ENCODE measurements around the gene KCNG4.
A peak's percentile ranks its signal among the peaks of the same experiment; 100 is the strongest.

KCNG4 gene

DNA sequence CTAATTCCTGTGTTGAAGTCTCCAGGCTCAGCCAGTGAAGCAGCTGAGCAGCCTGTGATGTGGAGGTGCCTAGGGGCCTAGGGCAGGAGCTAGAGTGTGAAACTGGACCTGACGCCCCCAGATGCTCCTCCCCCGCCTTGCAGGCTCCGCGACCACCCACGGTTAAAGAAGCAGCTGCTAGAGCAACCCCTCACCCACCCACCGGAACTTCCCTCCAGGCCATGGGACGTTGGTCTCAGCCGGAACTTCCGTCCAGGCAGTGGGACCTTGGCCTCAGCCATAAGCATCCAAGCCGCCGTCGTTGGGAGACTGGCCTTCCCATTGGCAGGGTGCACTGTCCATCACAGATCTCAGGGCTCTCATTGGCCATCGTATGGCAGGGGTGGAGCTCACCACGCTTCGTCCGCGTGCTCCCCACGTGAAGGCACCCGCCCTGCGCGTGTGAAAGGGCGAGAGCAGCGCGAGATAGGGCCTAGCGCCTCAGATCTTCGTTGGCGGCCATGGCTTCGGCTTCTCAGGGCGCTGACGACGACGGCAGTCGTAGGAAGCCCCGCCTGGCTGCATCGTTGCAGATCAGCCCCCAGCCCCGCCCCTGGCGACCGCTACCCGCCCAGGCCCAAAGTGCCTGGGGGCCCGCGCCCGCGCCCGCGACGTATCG, 49.0 kb downstream of the KCNG4 start, which contains the start of gene ADAD2:
Gene ADAD2 (plus strand): TSS at position 427 of the 658 bp plus-strand sequence. CDS start 74 bp downstream, at position 501.
- H3K27me3 ChIP-seq (replicated peaks; ENCODE audit: control insufficient read depth, insufficient read depth, low read length, poor library complexity, severe bottlenecking): no peaks in the 10 kb centered on the region
- H3K36me3 ChIP-seq (ENCODE audit: control insufficient read depth, insufficient read depth, low read length): no peaks in the 10 kb centered on the region
- no peak for DNase-seq
- H3K27ac ChIP-seq (ENCODE audit: insufficient read depth, low read length, poor library complexity, severe bottlenecking): no peak within 1 kb of the TSS
- no peaks in the 10 kb centered on the region for H3K9me3 ChIP-seq (ENCODE audit: control insufficient read depth, low read length)
- peaks cover 7% of the 10 kb centered on the region for H3K4me1 ChIP-seq (ENCODE audit: control insufficient read depth, insufficient read depth, low read length, poor library complexity, severe bottlenecking)
- H3K4me3 ChIP-seq (ENCODE audit: insufficient read depth, low read depth, low read length, poor library complexity, severe bottlenecking): no peak within 1 kb of the TSS

DNA sequence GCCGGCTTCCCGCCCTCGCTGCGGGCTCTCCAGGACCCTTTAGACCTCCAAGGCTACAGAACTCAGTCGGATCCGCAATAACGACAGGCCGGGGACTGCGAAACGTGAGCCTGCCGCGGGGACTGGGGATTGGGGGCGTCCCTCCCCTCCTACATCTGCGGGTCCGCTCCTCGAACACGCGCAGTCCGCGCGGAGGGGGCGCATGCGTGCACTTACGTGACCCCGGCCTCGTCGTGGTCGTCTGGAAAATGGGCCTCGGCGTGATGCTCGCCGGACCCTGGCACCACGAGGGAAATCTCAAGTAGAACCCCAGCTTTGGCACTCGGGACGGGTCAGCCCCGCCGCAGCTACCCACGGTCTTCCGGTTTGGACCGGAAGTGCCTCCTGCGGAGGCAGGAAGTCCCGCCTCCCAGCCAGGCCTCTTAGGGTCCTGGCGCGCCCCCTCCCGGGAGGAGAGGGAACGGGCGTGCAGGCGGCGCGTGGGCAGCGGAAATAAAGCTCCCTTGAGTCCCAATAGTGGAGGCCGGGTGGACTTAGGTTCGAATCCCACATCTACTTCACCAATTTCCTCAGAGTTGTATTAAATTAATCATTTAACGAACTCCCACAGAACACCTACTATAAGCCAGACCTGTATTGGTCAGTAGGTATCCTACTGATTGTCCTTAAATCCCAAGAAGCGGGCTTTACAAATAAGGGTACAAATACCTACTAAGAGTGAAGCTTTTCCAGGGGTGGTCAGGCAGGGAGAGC, 53.0 kb downstream of the KCNG4 start, which contains the start of gene TAF1C:
Gene TAF1C (minus strand): TSS at position 373 of the 753 bp plus-strand sequence. CDS start 2,069 bp downstream, outside the sequence.
- Histone ChIP-seq H3K27ac (ENCODE audit: insufficient read depth, low read length, poor library complexity, severe bottlenecking) (peak within 1 kb of the TSS; percentile 70), H3K9me3 (ENCODE audit: control insufficient read depth, low read length) (no peaks in the 10 kb centered on the region), H3K36me3 (ENCODE audit: control insufficient read depth, insufficient read depth, low read length) (peaks cover 18% of the 10 kb centered on the region), H3K4me1 (ENCODE audit: control insufficient read depth, insufficient read depth, low read length, poor library complexity, severe bottlenecking) (peaks cover 7% of the 10 kb centered on the region), H3K4me3 (ENCODE audit: insufficient read depth, low read depth, low read length, poor library complexity, severe bottlenecking) (peak within 1 kb of the TSS; percentile 82), H3K27me3 (replicated peaks; ENCODE audit: control insufficient read depth, insufficient read depth, low read length, poor library complexity, severe bottlenecking) (no peaks in the 10 kb centered on the region)
- peak; percentile 76 to 81 (median 77) for DNase-seq

DNA sequence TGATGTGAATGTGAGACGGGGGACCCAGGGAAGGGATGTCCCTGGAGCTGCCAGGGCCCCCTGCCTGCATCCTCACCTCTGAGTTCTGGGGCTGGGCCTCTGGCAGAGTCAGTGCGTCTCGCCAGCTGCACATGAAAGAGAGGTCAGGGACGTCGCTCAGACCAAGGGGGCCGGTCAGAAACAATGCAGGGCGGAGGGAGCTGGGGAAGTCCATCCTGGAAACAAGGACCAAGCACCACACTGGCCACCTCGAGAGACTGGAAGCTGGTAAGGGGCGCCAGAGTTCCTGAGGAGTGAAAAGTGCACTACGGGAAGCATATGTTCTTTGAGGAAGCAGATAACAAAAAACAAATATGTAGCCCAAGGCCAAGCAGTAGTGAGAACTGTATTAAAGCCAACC, 55.0 kb downstream of the KCNG4 start:
- no peak overlapping the region for H3K4me3 ChIP-seq (ENCODE audit: insufficient read depth, low read depth, low read length, poor library complexity, severe bottlenecking)
- H3K9me3 ChIP-seq (ENCODE audit: control insufficient read depth, low read length): no peaks in the 10 kb centered on the region
- H3K27ac ChIP-seq (ENCODE audit: insufficient read depth, low read length, poor library complexity, severe bottlenecking): no peak overlapping the region
- H3K4me1 ChIP-seq (ENCODE audit: control insufficient read depth, insufficient read depth, low read length, poor library complexity, severe bottlenecking): peaks cover 7% of the 10 kb centered on the region
- peaks cover 36% of the 10 kb centered on the region for H3K36me3 ChIP-seq (ENCODE audit: control insufficient read depth, insufficient read depth, low read length)
- no peaks in the 10 kb centered on the region for H3K27me3 ChIP-seq (replicated peaks; ENCODE audit: control insufficient read depth, insufficient read depth, low read length, poor library complexity, severe bottlenecking)
- no peak for DNase-seq

DNA sequence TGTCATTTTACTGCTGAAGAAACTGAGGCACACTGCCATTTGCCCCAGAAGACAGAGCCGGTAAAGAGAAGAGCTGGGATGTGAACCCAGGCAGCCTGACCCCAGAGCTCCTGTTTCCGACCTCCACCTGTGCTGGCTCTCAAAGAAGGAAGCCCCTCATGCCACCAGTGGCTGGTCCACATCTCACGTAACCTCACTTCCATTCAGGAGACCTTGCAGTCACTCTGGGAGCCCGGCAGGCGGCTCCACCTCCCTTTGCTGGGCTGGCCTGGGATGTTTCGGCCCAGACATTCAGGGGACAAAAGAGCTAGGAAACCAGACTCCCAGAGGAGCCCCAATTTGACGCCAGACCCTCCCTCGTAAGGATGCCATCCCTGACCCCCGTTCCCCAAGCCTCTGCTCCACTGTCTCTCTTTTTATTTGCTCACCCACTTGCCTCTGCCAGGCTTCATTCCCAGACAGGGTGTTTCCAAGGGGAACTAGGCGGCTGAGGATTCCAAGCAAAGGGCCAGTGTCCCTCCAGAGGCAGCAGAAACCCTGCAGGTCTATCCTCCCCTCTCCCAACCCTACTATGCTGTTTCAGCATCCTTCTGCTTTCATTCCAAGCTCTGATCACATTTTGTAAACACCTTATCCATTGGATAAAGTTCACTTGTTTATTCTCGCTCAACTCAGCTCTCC, 55.8 kb downstream of the KCNG4 start:
- no peak overlapping the region for H3K27ac ChIP-seq (ENCODE audit: insufficient read depth, low read length, poor library complexity, severe bottlenecking)
- peaks cover 40% of the 10 kb centered on the region for H3K36me3 ChIP-seq (ENCODE audit: control insufficient read depth, insufficient read depth, low read length)

DNA sequence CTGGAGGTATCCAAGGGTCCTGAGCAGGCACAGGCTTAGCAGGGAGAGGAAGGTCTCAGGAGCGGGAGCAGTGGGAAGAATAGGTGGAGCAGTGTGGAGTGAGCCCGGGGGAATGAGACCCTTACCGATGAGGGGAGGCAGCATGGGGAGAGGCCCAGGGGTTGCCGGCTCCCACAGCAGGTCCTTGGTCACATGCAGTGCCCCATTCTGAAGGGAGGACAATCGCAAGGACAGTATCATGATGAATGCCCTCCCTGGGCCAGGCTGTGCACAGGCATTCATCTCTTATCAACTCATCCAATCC, 56.3 kb downstream of the KCNG4 start:
- H3K4me1 ChIP-seq (ENCODE audit: control insufficient read depth, insufficient read depth, low read length, poor library complexity, severe bottlenecking): peaks cover 7% of the 10 kb centered on the region
- H3K27me3 ChIP-seq (replicated peaks; ENCODE audit: control insufficient read depth, insufficient read depth, low read length, poor library complexity, severe bottlenecking): no peaks in the 10 kb centered on the region
- H3K36me3 ChIP-seq (ENCODE audit: control insufficient read depth, insufficient read depth, low read length): peaks cover 45% of the 10 kb centered on the region
- no peak overlapping the region for H3K27ac ChIP-seq (ENCODE audit: insufficient read depth, low read length, poor library complexity, severe bottlenecking)
- H3K9me3 ChIP-seq (ENCODE audit: control insufficient read depth, low read length): no peaks in the 10 kb centered on the region
- DNase-seq: no peak
- H3K4me3 ChIP-seq (ENCODE audit: insufficient read depth, low read depth, low read length, poor library complexity, severe bottlenecking): no peak overlapping the region

More for the DNA sequence above, 55.8 kb downstream of the KCNG4 start:
- no peak overlapping the region for H3K4me3 ChIP-seq (ENCODE audit: insufficient read depth, low read depth, low read length, poor library complexity, severe bottlenecking)
- peaks cover 7% of the 10 kb centered on the region for H3K4me1 ChIP-seq (ENCODE audit: control insufficient read depth, insufficient read depth, low read length, poor library complexity, severe bottlenecking)
- DNase-seq: no peak
- no peaks in the 10 kb centered on the region for H3K27me3 ChIP-seq (replicated peaks; ENCODE audit: control insufficient read depth, insufficient read depth, low read length, poor library complexity, severe bottlenecking)
- H3K9me3 ChIP-seq (ENCODE audit: control insufficient read depth, low read length): no peaks in the 10 kb centered on the region

DNA sequence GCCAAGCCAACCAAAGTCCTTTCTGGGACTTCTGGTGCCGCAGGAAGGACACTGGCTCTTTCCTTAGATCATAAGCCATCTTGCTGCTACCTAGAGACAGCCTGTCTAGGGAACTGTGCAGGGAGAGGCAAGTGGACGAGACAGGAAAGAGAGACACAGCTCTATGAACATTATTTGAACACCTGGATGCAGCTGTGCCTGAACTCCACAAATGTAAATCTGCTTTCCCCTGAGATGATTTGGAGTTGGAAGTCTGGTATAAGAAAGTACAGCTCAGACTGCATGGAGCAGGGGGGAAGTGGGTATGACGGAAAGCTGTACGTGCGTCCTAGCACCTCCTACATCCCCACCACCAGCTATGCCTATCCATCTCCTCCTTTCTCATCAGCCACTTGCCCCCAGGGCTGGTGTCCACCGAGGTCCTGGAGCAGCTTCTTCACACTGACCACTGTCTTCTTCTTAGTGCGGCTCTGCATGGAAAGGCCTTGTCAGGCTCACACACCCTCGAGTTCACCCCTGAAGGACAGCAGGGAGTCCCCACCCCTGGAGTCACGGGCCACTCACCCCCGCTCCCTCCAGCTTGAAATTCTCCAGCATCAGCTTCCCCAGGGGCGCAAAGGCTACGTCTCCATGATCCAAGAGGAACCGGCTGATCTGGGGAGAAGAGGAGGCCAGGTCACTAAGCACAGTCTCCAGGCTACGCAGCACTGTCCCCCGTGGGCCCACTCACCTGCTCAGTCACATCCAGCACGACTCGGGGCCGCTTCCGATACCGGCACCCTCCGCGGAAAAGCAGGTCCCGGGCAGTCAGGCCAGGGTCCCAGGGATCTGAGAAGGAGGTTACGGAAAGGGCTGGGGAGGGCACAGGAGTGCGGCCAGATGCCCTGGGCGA, 56.9 kb downstream of the KCNG4 start:
- H3K4me1 ChIP-seq (ENCODE audit: control insufficient read depth, insufficient read depth, low read length, poor library complexity, severe bottlenecking): peaks cover 7% of the 10 kb centered on the region
- no peak overlapping the region for H3K27ac ChIP-seq (ENCODE audit: insufficient read depth, low read length, poor library complexity, severe bottlenecking)
- no peak for DNase-seq
- peaks cover 46% of the 10 kb centered on the region for H3K36me3 ChIP-seq (ENCODE audit: control insufficient read depth, insufficient read depth, low read length)
- H3K27me3 ChIP-seq (replicated peaks; ENCODE audit: control insufficient read depth, insufficient read depth, low read length, poor library complexity, severe bottlenecking): no peaks in the 10 kb centered on the region
- no peaks in the 10 kb centered on the region for H3K9me3 ChIP-seq (ENCODE audit: control insufficient read depth, low read length)
- H3K4me3 ChIP-seq (ENCODE audit: insufficient read depth, low read depth, low read length, poor library complexity, severe bottlenecking): no peak overlapping the region

DNA sequence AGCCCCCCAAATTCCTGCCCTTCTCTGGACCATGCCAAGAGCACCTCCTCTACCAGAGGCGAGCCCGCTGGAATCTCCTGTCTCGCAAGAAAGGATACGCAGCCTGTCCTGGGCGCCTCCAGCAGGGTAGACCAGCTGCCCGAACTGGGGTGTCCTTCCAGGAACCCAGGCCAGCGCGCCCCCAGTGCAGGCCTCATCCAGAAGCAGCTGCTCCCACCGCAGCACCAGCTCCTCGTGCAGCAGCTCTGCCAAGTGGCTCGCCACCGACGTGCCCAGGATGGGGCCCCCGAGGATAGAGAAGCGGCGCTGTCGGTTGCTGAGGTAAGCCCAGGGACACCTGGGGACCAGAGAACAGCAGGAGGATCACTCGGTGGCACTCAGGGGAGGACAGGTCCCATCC, 57.7 kb downstream of the KCNG4 start:
- Histone ChIP-seq H3K27me3 (replicated peaks; ENCODE audit: control insufficient read depth, insufficient read depth, low read length, poor library complexity, severe bottlenecking) (no peaks in the 10 kb centered on the region), H3K9me3 (ENCODE audit: control insufficient read depth, low read length) (no peaks in the 10 kb centered on the region), H3K27ac (ENCODE audit: insufficient read depth, low read length, poor library complexity, severe bottlenecking) (no peak overlapping the region), H3K4me3 (ENCODE audit: insufficient read depth, low read depth, low read length, poor library complexity, severe bottlenecking) (no peak overlapping the region), H3K36me3 (ENCODE audit: control insufficient read depth, insufficient read depth, low read length) (peaks cover 46% of the 10 kb centered on the region), H3K4me1 (ENCODE audit: control insufficient read depth, insufficient read depth, low read length, poor library complexity, severe bottlenecking) (peaks cover 7% of the 10 kb centered on the region)
- DNase-seq: no peak

DNA sequence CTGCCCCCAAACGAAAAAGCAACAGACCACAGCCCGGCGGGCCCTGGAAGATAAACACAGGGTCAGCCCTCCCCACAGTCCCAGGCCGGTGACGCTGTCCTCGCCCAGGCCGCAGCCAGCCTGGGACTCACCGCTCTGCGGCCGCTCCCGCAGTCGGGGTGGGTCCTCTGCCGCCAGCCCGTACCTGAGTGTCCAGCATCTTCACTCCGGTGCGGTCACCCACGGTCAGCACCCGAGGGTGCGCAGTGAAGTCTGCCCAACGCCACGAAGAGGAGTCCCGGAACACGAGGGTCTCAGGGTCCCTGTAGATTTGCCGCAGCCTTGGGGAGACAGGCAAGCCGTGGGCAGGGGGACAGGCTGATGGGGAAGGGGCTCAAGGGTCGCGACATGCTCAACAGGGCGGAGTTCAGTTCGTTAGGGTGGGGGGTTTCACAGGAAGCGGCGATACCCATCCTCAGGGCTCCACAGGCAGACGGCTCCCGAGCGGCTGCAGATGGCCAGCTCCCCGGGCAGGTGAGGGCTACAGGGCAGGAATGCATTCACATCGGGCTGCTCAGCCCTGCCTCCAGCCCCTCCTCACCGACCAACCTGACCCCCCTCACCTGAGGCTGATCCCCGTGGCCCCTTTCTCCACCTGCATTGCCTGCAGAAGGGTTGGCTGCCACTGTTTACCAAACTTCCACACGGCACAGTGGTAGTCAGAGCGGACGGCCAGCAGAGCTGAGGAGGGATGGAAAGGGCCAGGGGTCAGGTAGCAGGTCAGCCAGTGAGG, 58.5 kb downstream of the KCNG4 start:
- peaks cover 46% of the 10 kb centered on the region for H3K36me3 ChIP-seq (ENCODE audit: control insufficient read depth, insufficient read depth, low read length)
- H3K27ac ChIP-seq (ENCODE audit: insufficient read depth, low read length, poor library complexity, severe bottlenecking): no peak overlapping the region
- H3K9me3 ChIP-seq (ENCODE audit: control insufficient read depth, low read length): no peaks in the 10 kb centered on the region
- DNase-seq: no peak
- H3K4me1 ChIP-seq (ENCODE audit: control insufficient read depth, insufficient read depth, low read length, poor library complexity, severe bottlenecking): peaks cover 7% of the 10 kb centered on the region
- no peak overlapping the region for H3K4me3 ChIP-seq (ENCODE audit: insufficient read depth, low read depth, low read length, poor library complexity, severe bottlenecking)
- no peaks in the 10 kb centered on the region for H3K27me3 ChIP-seq (replicated peaks; ENCODE audit: control insufficient read depth, insufficient read depth, low read length, poor library complexity, severe bottlenecking)

DNA sequence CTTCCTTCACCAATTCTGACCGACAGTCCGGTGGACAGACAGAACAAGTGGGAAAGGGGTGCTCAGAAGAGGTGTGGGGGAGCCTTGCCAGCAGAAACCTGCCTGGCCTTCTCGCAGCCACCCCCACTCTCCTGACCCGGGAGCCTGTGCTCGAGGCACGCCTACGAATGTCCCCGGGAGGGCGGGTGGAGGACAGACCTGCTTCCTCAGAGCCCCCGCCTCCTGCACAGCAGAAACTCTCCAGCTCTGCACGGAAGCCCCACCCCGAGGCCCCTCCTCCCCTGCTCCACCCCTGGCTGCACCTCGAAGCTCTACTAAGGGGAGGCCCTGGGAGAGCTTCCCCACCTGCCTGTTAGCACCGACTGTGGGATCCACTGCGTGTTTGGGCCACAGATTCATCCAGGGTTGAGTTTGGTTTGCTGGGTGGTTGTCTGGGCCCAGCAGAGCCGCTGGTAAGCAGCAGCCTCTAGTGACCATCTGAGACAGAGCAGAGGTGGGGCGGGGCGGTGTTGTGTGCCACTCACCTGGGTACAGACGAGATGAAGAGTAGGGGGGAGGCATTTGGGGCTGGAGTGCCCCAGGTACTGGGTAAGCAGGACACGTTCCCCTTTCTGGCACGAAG, 59.2 kb downstream of the KCNG4 start:
- no peak for DNase-seq
- H3K27me3 ChIP-seq (replicated peaks; ENCODE audit: control insufficient read depth, insufficient read depth, low read length, poor library complexity, severe bottlenecking): no peaks in the 10 kb centered on the region
- H3K27ac ChIP-seq (ENCODE audit: insufficient read depth, low read length, poor library complexity, severe bottlenecking): no peak overlapping the region
- peaks cover 46% of the 10 kb centered on the region for H3K36me3 ChIP-seq (ENCODE audit: control insufficient read depth, insufficient read depth, low read length)
- H3K9me3 ChIP-seq (ENCODE audit: control insufficient read depth, low read length): no peaks in the 10 kb centered on the region
- no peak overlapping the region for H3K4me3 ChIP-seq (ENCODE audit: insufficient read depth, low read depth, low read length, poor library complexity, severe bottlenecking)
- peaks cover under 1% of the 10 kb centered on the region for H3K4me1 ChIP-seq (ENCODE audit: control insufficient read depth, insufficient read depth, low read length, poor library complexity, severe bottlenecking)
